NOMO-1 treated with dmso at 0.1 percent for 144 hours (cell line): ENCODE measurements around the gene ZBED1.
"Not testable (repeated sequence)": the region's sequence is repeated elsewhere in the genome, so short reads cannot be mapped to it uniquely, and the experiment has no call there.

Experiments
- DNase-seq: peaks from one replicate; lab custom pipeline; 2025; ENCODE audit not compliant: unreplicated experiment; lab: John Stamatoyannopoulos, UW

Gene ZBED1

DNA sequence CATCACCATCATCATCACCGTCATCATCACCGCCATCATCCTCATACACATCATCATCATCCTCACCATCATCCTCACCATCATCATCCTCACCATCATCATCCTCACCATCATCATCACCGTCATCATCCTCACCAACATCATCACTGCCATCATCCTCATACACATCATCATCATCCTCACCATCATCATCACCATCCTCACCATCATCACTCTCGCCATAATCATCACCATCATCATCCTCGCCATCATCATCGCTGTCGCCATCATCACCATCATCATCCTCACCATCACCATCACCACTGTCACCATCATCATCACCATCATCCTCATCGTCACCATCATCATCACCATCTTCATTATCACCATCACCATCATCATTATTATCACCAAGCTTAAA lies 19.8 kb upstream of the ZBED1 start:
- DNase-seq = no peak

DNA sequence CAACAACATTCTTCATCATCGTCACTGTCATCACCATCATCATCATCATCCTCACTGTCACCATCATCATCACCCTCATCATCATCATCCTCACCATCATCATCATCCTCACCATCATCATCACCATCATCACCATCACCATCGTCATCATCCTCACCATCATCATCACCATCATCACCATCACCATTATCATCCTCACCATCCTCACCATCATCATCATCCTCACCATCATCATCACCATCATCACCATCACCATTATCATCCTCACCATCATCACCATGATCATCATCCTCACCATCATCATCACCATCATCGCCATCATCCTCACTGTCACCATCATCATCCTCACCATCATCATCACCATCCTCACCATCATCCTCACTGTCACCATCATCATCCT lies 18.9 kb upstream of the ZBED1 start:
- DNase-seq = not testable (repeated sequence)

DNA sequence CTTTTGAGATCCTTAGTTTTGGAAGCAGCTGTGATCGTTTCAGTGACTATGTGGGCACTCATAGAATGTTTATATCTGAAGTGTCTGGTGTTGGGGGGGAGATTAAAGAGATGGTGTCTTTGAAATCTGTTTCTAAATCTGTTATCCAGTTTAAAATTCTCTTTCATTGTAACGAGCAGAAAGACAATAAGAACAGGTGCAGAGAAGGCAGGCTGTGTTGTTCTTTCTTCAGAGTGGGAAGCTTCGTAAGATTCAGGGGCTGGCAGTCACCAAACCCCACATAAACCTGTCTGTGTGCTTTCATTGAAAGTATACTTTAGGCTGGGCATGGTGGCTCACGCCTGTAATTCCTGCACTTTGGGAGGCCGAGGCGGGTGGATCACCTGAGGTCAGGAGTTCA lies 16.3 kb upstream of the ZBED1 start:
- no peak for DNase-seq

GRCh38 chrX:2516623-2517022 lies 15.8 kb upstream of the ZBED1 start:
- no peak for DNase-seq

DNA sequence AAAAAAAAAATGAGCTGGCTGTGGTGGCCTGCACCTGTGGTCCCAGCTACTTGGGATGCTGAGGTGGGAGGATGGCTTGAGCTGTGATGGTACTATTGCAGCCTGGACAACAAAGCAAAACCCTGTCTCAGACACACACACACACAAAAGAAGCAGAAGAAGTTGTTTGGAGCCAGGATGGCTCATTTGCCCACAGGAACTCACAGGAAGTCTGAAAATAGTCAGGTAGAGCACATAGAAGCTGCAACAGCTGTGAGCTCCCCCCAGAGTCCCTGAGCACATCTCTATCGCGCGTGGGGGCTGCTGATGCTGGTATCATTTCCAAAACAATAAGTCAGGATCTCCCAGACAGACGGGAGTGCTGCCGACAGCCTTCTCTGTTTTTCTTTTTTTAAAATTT lies 13.4 kb upstream of the ZBED1 start:
- no peak for DNase-seq

- DNase-seq = no peak
Observed at GRCh38 chrX:2513121-2513664, 12.4 kb upstream of the ZBED1 start.

DNA sequence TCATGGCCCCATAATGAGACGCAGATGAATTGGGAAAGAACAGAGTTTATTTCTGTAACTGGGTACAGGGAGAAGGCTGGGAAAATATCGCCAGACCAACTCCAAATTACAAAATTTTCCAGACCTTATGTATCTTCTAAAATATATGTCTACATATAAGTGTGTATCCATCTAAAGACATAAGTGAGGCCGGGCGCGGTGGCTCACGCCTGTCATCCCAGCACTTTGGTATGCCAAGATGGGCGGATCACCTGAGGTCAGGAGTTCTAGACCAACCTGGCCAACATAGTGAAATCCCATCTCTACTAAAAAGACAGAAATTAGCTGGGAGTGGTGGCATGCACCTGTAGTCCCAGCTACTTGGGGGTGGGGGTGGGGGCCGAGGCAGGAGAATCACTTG lies 11.7 kb upstream of the ZBED1 start:
- DNase-seq = no peak

DNA sequence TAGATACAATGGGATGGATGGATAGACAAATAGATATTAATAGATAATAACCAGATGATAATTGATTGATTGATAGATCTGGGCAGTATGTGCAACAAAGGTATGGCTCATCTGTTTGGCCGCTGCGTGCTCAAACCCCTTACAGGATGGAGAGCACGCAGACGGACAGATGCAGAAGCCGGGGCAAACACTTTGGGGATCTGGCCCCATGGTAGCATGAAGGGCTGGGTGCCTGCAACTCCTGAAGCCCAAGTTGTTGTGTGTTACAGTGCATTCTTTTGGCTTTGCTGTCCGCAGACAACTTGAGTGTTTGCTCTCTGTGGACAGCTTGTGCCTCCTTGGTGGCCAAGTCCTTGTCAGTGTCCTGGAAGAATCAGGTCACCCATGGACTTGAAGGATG lies 10.6 kb upstream of the ZBED1 start:
- no peak for DNase-seq

DNA sequence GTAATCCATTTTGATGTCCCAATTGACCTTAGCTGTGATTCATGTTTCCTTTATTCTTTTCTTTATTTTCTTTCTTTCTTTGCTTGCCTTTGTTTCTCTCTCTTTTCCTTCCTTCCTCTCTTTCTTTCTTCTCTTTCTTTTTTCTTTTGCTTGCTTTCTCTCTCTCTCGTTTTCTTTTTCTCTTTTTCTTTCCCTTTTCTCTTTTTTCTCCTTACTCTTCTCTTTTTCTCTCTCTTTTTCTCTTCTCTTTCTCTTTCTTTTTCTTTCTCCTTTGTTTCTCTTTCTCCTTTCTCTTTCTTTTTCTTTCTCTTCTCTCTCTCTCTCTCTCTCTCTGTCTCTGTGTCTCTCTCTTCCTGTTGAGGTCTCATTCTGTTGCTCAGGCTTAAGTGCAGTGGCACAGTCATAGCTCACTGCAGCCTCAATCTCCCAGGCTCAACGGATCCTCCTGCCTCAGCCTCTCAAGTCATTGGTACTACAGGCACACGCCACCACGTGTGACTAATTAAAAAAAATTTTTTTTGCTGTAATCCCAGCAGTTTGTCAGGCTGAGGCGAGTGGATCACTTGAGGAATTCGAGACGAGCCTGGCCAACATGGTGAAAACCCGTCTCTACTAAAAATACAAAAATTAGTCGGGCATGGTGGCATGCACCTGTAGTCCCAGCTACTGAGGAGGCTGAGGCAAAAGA lies 8.0 kb upstream of the ZBED1 start:
- DNase-seq = no peak

GRCh38 chrX:2507904-2508627 lies 7.3 kb upstream of the ZBED1 start:
- DNase-seq = no peak

GRCh38 chrX:2507196-2507595 lies 6.4 kb upstream of the ZBED1 start:
- no peak for DNase-seq

DNA sequence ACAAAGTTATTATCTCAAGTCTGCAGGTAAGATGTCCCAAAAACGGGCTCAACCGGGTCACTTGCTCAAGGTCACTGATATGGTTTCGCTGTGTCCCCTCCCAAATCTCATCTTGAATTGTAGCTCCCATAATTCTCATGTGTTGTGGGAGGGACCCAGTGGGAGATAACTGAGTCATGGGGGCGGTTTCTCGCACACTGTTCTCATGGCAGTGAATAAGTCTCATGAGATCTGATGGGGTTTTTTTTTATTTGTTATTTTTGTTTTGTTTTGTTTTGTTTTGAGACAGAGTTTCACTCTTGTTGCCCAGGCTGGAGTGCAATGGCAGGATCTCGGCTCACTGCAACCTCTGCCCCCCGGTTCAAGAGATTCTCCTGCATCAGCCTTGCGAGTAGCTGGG lies 4.6 kb upstream of the ZBED1 start:
- DNase-seq = not testable (repeated sequence)

DNA sequence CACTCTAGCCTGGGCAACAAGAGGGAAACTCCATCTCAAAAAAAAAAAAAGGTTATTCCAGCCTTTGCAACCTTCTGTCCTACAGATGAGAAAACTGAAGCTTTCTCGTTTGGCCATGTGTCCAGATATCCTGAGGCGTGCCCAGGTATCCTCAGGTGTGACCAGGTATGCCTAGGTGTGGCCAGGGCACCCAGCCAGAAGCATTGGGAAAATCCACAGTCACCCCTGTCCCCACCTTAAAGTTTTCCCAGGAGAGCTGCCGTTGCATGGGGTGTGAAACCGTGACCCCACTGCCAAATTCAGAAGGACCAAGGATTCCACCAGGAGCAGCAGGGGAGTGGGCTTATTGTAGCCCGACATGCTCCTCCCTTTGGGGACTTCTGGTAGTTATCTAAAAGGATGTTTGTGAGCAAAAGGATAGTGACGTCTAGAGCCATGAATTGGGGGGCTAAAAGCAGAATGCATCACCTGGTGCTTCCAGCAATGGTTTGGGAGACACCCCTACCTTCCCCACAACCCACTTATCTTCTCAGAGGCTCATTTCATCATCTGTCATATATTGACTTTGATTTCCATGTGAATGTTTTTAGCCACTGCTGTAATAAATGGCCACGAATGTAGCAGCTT lies 4.0 kb upstream of the ZBED1 start:
- no peak for DNase-seq

DNA sequence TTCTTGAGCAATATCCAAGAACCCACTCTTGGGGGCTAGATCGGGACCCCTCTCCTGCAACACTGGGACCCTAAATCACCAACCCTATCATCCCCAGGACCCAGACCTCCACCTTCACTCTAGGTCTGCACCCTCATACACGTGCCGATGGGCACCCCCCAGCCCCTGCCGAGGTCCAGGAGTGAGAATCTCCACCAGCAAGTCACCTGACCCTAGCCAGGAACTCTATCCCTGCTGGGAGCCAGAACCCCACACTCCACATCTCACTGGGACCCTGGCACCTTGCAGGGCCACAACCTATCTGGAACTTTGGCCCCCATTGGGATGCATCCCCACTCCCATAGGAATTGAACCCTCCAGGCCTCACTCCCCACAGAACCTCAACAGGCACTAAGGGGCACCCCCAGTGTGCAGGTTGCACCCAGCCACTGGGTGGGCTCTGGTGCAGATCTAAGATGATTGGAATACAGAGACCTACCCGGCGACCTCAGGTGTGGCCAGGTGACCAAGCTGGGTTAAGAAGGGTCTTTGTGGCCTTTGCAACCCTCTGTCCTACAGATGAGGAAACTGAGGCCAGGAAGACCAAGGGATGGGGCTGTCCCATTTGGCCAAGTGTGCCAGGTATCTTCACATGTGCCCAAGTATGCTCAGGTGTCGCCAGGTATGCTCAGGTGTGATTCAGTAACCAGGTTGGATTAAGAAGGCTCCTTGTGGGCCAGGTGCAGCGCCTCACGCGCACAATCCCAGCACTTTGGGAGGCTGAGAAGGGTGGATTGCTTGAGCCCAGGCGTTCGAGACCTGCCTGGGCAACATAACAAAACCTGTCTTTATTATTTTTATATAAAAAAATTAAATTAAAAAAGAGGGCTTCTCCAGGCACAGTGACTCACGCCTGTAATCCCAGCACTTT lies 3.1 kb upstream of the ZBED1 start:
- no peak for DNase-seq

GRCh38 chrX:2502668-2503519 lies 2.1 kb upstream of the ZBED1 start:
- no peak for DNase-seq

DNA sequence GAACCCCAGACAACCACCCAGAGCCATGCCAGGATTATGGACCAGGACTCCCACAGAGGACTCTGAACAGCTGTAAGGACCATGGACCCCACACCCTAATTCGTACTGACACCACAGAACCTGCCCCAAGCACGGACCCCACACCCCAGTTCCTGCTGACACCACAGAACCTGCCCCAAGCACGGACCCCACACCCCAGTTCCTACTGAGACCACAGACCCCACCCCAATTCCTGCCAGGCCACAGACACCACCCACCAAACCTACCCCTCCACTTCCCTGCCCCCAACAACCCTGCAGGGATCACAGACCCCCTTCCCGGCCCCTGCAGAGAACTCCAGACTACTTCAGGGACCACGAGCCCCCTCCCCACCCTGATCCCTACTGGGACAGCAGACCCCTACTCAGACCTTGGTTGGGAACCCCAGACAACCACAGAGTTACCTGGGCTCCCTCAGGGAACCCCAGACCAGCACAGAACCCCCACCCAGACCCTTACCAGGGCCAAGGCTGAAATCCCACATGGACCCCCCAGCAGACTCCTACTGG lies 1.4 kb upstream of the ZBED1 start:
- DNase-seq = no peak

DNA sequence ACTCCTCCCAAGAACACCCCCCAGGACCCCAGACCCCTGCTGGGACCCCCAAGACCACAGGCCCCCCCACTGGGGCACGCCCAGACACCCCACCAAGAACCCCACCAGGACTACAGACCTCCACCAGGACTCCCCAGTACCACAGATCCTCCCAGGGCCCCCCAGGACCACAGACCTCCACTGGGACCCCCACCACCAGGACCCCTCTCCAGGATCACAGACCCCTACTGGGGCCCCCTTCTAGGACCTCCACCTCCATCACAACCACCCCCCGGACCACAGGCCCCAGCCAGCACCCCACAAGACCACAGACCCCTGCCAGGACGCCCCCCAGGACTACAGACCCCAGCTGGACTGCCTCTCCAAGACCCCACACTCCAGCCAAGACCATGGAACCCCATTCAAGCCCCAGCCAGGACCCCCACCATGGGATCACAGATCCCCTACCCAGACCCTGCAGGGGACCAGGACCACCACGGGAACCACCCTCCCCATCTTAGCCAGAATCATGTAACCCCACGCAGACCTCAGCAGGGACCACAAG lies 855 bp upstream of the ZBED1 start:
- no peak for DNase-seq

DNA sequence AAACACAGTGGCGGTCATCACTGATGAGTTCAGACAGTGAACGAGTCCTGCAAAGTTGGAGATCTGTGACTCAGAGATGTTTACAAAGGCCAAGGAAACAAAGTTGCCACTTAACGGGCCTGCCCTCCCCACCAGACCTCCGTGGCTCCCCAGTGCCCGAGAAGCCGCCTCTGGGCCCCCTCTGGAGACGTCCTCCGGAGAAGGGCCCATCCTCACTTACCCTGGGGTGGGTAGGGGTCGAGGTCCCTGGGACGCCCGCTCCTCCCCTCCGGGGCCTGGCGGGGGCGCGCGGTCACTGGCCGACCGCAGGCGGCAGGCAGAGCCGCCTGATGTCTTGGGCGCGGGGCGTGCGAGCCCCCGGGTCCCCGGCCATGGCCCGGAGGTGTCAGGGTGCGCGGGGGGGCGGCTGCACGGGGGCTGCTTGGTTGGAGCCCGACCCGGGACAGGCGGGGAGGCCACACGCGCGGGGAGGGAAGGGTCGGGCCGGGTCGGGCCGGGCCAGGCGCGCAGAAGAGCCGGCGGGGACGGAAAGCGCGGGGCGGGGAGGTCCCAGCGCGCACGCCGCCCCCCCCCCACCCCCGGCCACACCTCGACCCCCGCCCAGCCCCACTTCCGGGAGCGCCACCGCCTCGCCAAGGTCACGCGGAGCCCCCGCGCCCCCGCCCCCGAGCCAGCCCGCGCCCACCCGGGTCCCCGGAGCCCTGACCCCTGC lies 529 bp downstream of the ZBED1 start:
- DNase-seq = no peak

DNA sequence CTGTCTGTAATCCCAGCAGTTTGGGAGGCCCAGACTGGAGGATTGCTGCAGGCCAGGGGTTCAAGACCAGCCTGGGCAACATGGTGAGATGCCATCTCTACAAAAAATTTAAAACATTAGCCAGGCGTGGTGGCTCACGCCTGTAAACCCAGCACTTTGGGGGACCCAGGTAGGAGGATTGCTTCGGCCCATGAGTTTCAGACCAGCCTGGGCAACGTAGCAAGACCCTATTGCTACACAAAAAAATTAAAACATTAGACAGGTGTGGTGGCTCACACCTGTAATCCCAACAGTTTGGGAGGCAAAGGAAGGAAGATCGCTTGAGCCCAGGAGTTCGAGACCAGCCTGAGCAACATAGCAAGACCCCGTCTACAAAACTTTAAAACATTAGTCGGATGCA lies 1.3 kb downstream of the ZBED1 start:
- DNase-seq = no peak
